Stimulated activated CD8-positive, alpha-beta memory T cell treated with anti-CD3 and anti-CD28 coated beads, Interleukin-7, amount 100 ng/mL, for 24 hours (primary cell): Measurements from ENCODE around the gene DGAT2L6.
"Not testable (repeated sequence)": the region's sequence is repeated elsewhere in the genome, so short reads cannot be mapped to it uniquely, and the experiment has no call there.

Experiments used
- DNase-seq: peaks from one replicate; pipeline ENCODE4 v3.0.0-alpha.2; 2020; ENCODE audit warnings: low read depth

The DGAT2L6 gene

DNA sequence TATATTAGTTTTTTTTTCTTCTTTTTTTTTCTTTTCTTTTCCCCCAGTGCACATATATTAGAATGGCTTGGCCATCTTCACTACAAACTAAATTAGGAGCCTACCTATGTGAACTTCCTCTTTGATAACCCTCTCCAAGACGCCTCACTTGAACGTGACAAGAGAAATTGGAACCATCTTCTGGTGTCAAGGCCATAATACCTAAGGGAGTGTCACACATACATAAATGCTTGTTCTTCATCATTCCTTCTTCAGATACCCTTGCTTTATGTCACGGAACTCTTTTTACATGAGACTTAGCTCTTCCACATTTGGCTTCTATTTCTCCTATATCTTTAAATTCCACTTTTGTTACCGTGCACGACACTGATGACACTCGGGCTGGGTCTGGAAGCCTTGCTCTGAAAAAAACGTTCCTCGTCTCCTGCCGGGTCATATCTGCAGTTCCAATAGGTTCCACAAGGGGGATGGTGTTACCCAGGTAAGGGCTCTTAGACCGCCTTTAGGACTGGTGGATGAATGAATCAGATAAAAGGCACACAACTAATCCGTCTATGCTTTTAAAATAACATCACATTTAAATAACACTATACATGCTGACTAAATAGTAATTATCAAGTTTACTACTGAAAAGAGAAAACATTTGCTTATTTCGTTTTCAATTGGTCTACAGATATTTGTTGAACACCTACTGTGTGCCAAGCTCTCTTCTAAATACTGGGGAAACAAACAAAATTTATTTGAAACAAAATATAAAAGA, 19.9 kb downstream of the DGAT2L6 start:
- DNase-seq, result peak; percentile 19

DNA sequence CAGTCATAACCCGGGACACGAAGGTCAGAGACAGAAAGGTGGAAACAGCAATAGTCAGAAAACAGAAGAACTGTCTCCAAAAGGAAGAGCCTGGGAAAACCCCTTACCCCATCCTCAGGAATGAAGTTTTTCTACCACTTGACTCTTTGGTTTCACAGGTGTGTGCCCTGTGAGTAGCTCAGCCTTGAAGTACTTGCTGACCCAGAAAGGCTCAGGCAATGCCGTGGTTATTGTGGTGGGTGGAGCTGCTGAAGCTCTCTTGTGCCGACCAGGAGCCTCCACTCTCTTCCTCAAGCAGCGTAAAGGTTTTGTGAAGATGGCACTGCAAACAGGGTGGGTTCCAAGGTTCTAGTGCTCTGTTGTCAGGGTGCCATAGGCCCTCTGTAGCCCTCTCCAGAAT, 24.4 kb downstream of the DGAT2L6 start:
- no peak for DNase-seq

DNA sequence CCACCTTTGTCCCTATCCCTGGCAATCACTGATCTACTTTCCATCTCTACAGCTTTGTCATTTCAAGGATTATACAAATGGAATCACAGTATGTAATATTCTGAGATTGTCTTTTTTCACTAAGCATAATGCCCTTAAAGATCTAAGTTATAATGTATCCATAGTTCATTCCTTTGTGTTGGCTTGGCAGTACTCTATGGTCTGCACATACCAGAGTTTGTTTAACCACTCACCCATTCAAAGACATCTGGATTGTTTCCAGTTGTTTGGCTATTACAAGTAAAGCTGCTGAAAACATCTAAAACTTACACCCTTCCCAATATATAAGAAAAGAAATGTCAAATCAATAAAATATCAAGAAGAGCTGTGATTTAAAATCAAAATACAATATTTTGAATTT, 31.2 kb downstream of the DGAT2L6 start:
- DNase-seq, result no peak

DNA sequence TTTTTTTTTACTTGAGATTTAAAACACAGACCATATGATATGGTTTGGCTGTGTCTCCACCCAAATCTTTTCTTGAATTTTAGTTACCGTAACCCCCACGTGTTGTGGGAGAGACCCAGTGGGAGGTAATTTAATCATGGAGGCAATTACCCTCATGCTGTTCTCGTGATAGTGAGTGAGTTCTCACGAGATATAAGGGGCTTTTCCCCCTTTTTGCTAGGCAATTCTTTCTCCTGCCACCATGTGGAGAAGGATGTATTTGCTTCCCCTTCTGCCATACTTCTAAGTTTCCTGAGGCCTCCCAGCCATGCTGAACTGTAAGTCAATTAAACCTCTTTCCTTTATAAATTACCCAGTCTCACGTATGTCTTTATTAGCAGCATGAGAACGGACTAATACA, 32.3 kb downstream of the DGAT2L6 start:
- DNase-seq, result not testable (repeated sequence)

DNA sequence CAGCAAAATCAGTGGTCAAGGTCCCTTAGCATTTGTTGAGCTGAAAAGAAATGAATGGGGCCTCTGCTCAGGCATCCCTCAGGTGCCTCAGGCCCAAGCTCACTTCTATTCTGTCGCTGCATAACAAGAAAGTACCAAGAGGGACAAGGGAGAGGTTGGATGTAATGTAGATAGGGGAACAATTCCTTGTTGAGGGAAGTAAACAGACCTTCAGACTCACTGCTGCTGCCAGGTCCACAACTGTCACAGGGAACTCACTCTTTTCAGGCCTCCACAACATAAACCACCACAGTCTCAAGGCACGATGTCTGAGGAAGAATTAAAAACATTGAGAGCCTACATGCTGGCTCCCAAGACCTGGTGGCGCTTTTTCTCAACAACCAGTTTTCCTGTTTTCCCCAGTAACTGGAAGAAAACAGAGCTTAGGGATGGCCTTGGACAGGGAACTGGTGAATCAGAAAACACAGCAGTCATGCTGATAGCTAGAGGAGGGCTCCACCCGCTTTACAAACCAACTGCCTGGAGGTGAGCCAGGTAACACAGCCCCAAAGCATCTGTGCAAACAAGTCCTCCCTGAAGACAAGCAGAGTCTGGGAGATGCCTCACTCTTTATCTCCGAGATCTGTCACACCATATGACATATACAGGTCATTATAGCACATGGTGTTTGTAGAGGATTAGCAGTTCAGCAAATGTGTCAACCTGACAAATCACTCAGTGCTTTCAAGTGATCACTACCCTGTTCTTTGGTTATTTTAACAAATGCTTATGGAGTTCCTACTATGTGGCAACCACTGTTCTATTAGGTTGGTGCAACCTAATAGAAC, 42.9 kb downstream of the DGAT2L6 start:
- no peak for DNase-seq

DNA sequence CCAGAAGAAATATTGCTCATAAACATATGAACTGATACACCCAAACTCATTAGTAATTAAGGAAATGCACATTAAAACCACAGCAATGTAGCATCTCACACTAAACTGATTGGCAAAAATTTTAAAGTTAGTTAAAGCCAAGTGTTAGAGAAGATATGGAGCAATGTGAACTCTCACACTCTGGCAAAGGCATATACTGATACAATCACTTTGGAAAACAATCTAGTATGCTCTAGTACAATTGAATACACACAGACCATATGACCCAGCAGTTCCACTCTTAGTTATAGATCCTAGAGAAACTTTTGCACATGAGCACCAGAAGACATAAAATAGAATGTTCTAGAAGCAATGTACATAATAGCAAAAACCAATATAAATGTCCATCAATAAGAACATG, 48.8 kb downstream of the DGAT2L6 start:
- no peak for DNase-seq

DNA sequence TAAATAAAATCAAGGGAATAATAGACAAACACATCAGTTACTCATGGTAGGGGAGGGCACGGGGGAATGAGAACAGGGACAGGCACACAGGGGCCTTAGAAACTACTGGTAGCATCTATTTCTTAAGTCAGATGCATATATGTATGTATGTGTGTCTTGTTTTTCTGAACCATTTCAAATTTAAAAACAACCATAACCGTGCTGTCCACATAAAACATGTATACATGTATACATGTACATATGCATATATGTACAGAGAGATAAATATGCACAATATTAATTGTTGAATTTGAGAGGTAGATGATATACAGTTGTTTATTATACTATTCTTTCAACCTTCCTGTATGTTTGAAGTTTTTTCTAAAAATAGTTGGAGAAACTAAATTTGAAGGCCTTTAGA, 49.4 kb downstream of the DGAT2L6 start:
- DNase-seq, result no peak

DNA sequence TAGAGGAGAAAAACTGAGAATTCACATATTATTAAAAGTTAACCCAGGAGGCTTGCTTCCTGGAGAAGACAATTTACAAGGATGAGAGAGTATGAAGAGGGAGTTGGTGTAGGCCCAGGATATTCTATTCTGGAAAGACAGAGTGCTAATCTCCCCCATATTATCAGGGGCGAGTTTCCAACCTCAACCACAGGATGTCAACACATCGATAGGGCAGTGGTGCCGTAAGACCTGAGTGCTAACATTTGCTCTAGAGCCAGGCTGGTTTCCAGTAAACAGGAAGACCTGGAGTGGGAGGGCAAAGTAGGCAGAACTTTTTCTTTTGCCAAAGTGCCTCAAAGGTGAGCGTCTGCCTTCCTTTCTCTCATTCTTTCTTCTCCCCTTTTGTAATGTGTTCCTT, 54.4 kb downstream of the DGAT2L6 start:
- DNase-seq, result no peak

DNA sequence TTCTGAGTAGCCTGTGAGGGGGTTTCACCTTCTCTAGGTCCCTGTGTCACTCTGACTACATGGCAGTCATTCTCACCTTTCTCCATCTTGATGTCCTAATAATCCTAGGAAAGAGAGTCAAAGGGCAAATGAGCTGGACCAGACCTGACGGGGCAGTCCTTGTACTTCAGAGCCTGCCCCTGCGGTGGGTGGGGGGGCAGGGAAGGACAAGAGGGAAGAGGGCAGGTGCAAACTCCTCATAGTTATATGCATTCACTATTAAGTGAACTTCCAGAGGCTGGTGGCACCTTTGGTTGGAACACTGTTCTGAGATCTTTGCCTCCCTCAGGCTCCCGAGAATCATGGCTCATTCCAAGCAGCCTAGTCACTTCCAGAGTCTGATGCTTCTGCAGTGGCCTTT, 57.1 kb downstream of the DGAT2L6 start, which contains the start of gene AWAT1:
Gene AWAT1, plus strand, starts transcription at position 301 of the 400 bp plus-strand sequence. Its CDS starts 41 bp downstream, at position 342.
- no peak for DNase-seq

DNA sequence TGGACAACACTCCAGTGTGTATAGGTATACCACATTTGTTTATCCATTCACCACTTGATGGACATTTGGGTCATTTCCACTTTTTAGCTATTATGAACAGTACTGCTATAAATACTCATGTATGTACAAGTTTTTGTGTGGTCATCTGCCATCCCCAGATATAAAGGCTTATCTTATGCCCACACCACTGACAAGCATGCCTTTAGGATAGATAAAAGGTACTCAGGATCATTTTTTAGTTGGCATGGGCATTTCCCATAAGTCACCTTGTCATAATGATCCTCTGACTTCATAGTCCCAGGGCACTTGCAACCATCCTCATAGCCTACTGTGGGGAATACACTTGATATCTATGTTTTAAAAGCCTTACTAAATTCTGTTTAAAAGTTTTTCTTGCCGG, 63.5 kb downstream of the DGAT2L6 start:
- no peak for DNase-seq

DNA sequence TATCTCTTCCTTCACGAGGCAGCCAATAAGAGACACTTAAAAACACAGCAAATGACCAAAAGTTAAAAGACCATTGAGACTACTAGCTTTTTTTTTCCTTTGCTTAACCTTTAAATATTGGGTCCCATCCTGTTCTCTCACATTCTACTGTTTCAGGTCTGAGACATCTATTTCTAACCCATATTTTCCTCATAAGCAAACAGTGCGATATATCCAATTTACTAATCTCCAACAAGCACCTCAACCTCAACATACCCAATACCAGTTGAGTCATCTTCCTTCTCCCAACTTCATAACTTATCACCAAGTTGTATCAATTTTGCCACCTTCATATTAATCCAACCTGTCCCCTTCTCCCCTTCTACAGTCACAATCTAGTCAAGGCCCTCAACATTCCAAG, 64.2 kb downstream of the DGAT2L6 start:
- no peak for DNase-seq

DNA sequence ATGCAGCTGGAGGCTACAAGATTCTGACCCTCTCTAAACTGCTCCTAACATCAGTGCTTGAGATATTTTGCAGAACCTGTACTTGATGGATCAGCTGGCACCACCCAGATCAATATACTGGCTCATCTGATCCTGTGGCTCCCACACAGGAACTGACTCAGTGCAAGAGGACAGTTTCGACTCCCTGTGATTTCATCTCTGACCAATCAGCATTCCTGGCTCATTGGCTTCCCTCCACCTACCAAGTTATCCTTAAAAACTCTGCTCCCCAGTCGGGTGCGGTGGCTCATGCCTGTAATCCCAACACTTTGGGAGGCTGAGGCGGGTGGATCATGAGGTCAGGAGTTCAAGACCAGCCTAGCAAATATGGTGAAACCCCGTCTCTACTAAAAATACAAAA, 66.3 kb downstream of the DGAT2L6 start:
- DNase-seq, result not testable (repeated sequence)

DNA sequence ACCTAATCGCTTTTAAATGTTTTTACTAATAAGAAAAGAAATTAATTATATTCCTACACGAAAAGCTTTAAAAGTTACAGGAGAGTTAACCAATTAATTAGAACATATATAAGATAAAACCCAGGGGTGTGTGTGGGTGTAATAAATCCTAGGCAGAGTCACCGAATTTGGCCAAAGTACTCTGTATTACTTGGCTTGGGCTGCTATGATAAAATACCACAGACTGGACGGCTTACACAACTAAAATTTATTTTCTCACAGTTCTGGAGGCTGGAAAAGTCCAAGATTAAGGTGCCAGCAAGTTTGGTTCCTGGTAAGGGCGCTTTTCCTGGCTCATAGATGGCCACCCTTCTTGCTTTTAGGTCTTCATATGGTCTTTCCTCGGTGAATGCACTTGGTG, 67.6 kb downstream of the DGAT2L6 start:
- no peak for DNase-seq

DNA sequence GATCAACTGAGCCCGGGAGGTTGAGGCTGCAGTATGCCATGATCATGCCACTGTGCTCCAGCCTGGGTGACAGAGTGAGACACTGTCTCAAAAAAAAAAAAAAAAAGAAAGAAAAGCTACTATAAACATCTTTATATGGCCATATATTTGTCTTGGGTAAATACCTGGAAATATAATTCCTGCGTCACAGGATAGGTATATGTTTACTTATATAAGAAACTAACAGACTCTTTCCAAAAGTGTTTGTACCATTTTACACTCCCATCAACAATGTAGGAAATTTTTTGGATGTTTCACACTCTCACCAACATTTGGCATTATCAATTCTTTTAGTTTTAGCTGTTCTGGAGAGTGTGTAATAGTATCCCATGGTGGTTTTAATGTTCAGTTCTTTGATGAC, 70.0 kb downstream of the DGAT2L6 start:
- no peak for DNase-seq

DNA sequence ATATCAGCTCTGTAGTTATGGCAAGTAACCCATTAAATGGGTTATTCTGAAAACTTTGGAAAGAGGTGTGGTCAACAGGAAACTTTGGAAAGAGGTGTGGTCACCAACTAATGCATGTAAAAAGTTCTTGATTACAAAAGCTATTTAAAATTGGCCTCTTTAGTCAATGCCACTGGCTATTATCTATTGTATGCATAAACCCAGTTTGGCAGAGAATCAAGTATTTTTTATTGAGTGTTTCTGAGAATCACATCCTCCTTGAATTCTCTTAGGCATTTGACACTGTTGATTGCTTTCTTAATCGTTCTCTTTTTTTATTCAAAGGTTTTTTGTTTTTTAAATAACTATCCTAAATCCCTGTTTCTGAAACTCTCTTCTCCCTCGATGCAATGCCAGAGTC, 75.2 kb downstream of the DGAT2L6 start:
- no peak for DNase-seq

DNA sequence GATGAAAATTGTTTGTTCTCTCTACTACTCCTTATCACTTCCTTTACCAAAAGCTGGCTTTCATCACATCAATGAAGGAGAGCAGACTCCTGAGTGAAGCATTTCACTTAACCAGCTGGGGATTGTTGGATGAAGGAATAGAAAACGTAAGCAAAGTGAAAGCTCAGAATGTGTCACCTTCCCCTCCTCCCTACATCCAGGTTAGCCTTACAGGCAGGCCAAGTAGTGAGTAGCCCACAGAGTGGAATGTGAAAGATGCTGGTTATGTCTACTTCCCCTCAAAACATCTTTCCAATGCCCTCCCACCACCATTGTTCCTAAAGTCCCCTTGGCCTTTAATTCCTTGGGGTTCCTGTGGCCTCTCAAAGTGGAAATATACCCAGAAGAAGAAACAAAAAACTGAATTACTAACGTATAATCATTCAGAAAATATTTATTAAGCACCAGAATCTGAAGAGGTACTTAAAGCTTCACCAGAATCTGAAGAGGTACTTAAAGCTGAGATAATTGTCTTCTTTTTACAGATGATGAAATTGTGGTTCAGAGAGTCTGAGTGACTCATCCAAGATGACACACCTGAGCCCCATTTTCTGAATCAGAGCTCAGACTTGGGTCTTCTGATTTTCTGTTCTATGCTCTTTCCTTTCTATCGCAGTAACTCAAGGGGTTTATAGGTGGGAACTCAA, 76.2 kb downstream of the DGAT2L6 start:
- DNase-seq, result no peak

DNA sequence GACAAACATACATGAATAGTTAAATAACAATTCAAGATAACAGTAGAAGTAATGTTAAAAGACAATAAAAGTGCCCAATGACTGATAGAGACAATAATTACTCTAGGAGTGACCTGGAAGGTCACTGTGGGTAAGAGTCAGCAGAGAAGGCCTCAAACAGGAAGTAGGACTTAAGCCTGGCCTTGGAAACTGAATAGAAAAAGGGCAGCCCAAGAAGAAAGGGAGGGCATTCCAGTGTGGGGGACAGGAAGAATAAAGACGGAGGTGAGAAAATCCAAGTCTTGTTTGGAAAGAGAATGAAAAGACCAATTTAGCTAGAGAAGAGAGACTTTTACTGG, 76.7 kb downstream of the DGAT2L6 start:
- DNase-seq, result no peak

DNA sequence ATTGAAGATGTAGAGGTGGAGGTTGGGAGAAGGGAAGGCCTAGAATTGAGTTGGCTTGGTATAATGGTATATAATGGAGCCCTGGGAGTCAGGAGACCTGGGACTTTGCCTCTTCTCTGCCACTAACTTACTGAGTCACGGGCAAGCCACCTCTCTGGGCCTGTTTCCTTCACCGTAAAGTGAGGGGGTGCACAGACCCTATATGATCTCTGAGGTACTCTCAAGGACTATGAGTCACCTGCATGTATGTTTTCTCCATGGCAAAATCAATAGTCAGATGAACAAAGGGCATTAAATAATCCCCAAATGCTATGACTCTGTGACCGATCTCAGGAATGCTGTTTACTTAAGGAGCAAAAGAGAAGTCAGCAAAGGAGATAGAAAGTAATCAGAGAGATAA, 77.6 kb downstream of the DGAT2L6 start:
- DNase-seq, result no peak
